GM10248 (cell line): ENCODE data around the gene ISYNA1.

ENCODE experiments used
- CTCF ChIA-PET: fragments of 300-600 bp; sonication (Branson Sonifier 250); formaldehyde crosslinking; extraction: SDS; loops from one replicate; lab custom pipeline; 2021; ENCODE audit warnings: antibody characterized with exemption; lab: Yijun Ruan, JAX
- POLR2A ChIA-PET: fragments of 350-650 bp; sonication (Branson Sonifier 250); formaldehyde crosslinking; extraction: SDS; loops from one replicate; lab custom pipeline; 2020; ENCODE audit warnings: antibody characterized with exemption; lab: Yijun Ruan, JAX
- DNase-seq: peaks from one replicate; pipeline ENCODE4 v3.0.0; 2012; ENCODE audit errors: extremely low spot score
- CTCF ChIP-seq: IDR thresholded peaks from 2 replicates; pipeline ENCODE4 v1.5.1; 2012; ENCODE audit warnings: mild to moderate bottlenecking, low read depth; ENCODE audit errors: extremely low read depth, missing control alignments, control extremely low read depth

The ISYNA1 gene

DNA sequence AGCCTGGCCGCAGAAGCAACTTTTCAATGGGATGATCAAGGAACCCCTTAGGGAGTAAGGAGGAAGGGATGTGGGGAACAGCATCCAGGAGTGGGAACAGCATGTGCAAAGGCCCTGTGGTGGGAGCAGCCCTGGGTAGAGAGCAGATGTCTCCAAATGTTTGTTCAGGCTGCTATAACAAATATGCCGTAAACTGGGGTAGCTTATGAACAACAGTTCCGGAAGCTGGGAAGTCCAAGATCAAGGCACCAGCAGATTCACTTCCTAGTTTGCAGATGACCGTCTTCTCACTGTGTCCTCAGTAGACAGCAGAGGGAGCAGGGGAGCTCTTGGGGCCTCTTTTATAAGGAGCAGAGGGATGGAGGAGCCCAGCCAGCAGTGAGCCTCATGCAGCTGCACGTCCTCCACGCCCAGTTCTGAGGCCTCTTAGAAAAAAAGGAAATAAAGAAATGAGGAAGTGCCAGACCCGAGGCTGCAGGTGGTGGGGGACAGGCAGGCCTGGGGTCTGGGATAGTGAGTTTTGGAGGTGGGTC lies 36.3 kb downstream of the ISYNA1 start:
- peak; percentile 69 for DNase-seq
- TF ChIP-seq CTCF: peak; percentile 39
- ChIA-PET POLR2A (interaction anchor here (0.5 to 1.1 kb wide), 3 partner anchors 14 to 125 kb away, joined by 3 to 6 read pairs (median 4); partner anchors contain the start of gene JUND), CTCF (interaction anchor here (0.9 to 23.3 kb wide), 9 partner anchors 12 to 171 kb away, joined by 3 to 380 read pairs (median 4); partner anchors contain the start of genes GDF15 and SSBP4)

- no peak for DNase-seq
- TF ChIP-seq CTCF: no peak
- CTCF ChIA-PET: interaction anchor here (12.4 to 23.3 kb wide), 2 partner anchors 9 to 18 kb away, joined by 181 to 380 read pairs; partner anchors contain the start of genes GDF15 and SSBP4
- POLR2A ChIA-PET: no interaction called here
Measured at GRCh38 chr19:18399008-18399407, 38.9 kb downstream of the ISYNA1 start.

DNA sequence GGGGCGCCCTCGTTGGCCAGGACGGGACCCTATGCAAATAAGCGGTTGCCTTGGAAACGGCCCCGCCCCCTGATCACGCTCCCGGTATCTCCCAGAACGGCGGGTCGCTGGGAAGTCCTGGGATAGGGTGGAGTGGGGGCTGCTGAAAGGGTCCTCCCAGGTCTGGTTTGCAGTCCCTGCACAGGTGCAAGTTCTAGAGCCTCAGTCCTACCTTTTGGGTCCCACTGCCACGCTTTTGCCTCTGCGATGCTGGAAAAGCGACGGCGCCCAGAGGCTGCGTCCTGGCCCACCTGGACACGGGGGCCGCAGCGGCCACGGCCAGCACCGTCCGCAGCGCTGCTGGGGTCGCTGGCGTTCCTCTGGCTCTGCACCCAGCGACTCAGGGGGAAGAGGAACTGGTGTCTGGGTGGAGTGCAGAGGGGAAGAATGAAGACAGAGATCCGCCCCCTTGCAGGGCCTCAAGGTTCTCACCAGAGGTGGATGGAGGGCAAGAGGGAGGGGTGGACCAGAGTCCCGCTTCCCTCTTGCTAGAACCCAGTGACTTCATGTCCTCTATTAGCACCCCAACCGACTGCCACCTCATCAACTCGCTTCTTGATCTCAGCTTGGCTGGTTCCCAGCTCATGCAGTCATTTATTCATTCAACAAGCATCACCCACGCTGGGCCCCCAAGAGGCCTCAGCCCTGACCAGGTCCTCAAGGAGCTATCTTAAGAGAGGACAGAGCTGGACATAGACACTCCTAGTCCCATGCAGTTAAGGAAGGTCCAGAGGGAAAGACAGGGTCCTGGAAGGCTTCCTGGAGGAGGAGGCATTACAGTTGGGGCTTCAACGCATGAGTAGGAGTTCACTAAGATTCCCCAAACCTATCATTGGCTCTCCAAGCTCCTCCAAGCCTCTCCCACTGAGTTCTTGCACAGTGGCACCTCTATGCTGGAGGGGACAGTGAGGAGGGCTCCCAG lies 40.4 kb downstream of the ISYNA1 start, which contains the start of gene LRRC25:
Gene LRRC25 (minus strand): TSS at position 381 of the 961 bp plus-strand sequence. CDS start 659 bp downstream, outside the sequence.
- ChIA-PET CTCF (interaction anchor here (0.7 to 23.3 kb wide), 5 partner anchors 8 to 75 kb away, joined by 3 to 380 read pairs (median 3); partner anchors contain the start of genes GDF15 and SSBP4), POLR2A (interaction anchor here (0.5 to 1.6 kb wide), 2 partner anchors 12 to 116 kb away, joined by 4 read pairs; partner anchors contain the start of genes GDF15 and JUND)
- no peak for TF ChIP-seq CTCF
- peak; percentile 77 for DNase-seq

DNA sequence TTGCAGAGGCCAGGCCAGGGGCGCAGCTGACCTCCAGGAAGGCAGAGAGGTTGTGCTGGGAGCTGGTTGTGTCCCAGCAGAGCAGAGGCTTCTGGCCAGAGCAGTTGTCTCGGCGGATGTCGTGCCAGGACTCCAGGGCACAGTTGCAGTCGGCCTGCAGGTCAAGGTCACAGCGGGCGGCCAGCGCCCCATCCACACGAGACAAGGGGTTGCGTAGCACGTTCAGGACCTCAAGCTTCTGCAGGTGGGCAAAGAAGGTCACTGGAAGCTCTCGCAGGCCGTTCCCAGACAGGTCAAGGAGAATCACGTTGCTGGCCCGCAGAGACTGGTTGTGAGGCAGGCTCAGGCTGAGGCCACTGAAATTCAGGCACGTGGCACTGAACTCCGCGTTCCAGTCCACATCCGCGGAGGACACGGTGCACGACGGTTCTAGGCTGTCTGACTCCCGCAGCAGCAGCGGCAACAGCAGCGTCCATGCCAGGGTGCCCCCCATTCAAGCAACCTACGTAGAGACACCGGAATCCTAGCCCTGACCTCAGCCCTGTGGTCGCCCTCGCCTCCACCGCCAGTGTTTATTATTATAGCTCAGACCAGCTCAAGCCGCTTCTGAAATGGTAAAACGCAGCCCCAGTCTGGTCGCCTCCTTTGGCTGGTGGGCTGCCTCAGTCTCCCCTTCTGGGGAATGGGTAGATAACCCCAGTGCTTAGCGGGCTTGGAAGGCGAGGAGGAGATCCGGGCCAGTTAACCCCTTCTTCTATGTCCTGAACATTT lies 41.3 kb downstream of the ISYNA1 start:
- CTCF ChIA-PET: interaction anchor here (1.2 to 23.3 kb wide), 3 partner anchors 7 to 75 kb away, joined by 3 to 380 read pairs (median 181); partner anchors contain the start of genes GDF15 and SSBP4
- no peak for DNase-seq
- TF ChIP-seq CTCF: no peak
- POLR2A ChIA-PET: interaction anchor here (1.6 kb wide), 1 partner anchor 115 kb away, joined by 4 read pairs; the partner anchor contains the start of gene JUND

GRCh38 chr19:18393836-18394235 lies 44.1 kb downstream of the ISYNA1 start:
- ChIA-PET CTCF (interaction anchor here (1.2 to 23.3 kb wide), 5 partner anchors 8 to 114 kb away, joined by 3 to 380 read pairs (median 6); partner anchors contain the start of genes LRRC25 and SSBP4), POLR2A (interaction anchor here (1.0 kb wide), 1 partner anchor 112 kb away, joined by 4 read pairs; the partner anchor contains the start of gene JUND)
- TF ChIP-seq CTCF: no peak
- no peak for DNase-seq
